ENCODE data around the gene TMEM132C. TPM values are rescaled to one million over a fixed set of nuclear protein-coding genes. Genes with fewer than 3 reads are reported as not detected.

The TMEM132C gene
- total and polyA plus RNA-seq, 2 of the 13 experiments (the other 11 are each of a cell fraction or from before 2014, with no cell fraction given), result not detected

DNA sequence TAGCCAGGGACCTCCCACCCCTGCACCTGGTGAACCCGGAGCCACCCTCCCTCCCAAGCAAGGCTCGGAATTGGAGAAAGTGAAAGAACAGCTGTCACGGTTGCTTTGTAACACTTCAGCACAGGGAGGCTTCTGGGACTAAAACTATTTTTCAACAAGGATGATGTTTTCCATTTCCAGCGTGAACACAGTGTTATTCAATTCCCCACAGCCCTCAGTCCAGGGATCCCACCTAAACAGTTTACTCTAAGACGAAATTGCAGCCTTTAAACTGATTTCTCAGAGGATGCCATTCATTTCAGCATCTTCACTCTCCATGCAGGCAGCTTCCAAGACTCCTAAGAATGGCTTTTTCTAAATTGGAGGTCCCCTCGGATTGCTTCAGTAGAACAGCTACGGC is 327.6 kb downstream of the TMEM132C start (continued):
- TF ChIP-seq, protein P1, sequence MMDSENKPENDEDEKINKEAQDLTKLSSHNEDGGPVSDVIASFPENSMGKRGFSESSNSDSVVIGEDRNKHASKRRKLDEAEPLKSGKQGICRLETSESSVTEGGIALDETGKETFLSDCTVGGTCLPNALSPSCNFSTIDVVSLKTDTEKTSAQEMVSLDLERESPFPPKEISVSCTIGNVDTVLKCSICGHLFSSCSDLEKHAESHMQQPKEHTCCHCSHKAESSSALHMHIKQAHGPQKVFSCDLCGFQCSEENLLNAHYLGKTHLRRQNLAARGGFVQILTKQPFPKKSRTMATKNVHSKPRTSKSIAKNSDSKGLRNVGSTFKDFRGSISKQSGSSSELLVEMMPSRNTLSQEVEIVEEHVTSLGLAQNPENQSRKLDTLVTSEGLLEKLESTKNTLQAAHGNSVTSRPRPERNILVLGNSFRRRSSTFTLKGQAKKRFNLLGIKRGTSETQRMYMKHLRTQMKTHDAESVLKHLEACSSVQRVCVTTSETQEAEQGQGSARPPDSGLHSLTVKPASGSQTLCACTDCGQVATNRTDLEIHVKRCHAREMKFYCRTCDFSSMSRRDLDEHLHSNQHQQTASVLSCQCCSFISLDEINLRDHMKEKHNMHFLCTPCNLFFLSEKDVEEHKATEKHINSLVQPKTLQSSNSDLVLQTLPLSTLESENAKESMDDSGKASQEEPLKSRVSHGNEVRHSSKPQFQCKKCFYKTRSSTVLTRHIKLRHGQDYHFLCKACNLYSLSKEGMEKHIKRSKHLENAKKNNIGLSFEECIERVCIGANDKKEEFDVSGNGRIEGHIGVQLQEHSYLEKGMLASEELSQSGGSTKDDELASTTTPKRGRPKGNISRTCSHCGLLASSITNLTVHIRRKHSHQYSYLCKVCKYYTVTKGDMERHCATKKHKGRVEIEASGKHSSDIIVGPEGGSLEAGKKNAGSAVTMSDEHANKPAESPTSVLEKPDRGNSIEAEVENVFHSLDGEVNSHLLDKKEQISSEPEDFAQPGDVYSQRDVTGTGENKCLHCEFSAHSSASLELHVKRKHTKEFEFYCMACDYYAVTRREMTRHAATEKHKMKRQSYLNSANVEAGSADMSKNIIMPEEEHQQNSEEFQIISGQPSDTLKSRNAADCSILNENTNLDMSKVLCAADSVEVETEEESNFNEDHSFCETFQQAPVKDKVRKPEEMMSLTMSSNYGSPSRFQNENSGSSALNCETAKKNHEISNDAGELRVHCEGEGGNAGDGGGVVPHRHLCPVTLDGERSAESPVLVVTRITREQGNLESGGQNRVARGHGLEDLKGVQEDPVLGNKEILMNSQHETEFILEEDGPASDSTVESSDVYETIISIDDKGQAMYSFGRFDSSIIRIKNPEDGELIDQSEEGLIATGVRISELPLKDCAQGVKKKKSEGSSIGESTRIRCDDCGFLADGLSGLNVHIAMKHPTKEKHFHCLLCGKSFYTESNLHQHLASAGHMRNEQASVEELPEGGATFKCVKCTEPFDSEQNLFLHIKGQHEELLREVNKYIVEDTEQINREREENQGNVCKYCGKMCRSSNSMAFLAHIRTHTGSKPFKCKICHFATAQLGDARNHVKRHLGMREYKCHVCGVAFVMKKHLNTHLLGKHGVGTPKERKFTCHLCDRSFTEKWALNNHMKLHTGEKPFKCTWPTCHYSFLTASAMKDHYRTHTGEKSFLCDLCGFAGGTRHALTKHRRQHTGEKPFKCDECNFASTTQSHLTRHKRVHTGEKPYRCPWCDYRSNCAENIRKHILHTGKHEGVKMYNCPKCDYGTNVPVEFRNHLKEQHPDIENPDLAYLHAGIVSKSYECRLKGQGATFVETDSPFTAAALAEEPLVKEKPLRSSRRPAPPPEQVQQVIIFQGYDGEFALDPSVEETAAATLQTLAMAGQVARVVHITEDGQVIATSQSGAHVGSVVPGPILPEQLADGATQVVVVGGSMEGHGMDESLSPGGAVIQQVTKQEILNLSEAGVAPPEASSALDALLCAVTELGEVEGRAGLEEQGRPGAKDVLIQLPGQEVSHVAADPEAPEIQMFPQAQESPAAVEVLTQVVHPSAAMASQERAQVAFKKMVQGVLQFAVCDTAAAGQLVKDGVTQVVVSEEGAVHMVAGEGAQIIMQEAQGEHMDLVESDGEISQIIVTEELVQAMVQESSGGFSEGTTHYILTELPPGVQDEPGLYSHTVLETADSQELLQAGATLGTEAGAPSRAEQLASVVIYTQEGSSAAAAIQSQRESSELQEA (CRISPR knock-in tag; IDR thresholded peaks at IDR 0.05; ENCODE audit: not compliant biosample characterization), result no peak

DNA sequence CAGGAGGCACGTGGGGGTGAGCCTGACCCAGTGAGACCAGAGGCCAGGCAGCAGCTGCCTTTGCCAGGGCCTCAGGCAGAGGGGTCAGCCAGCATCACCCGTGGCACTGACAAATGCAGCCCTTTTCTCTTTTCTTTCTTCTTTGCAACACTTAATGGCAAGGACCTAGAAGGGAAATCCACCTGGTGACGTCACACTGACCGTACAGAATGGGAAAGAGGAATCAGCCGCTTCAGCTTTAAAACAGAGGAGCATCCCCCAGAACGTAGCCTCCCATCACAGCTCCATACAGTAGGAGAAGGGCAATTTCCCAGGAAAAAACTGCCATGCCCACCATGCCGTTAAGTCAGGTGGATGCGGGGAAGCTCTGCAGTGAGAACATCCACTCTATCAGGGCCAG is 328.6 kb downstream of the TMEM132C start:
- no peaks in the 10 kb centered on the region for H3K36me3 ChIP-seq (replicated peaks in 1 of 2; ENCODE audit: control insufficient read depth in 1 of 2, insufficient read depth in 2 of 2, low read length in 2 of 2)
- in situ Hi-C loops (cut with HindIII; ENCODE audit: extremely low pct_ligation_motif_present, low pct_unique_long_range_greater_than_20kb), result no loop called here
- FAIRE-seq, result no peak
- ChIA-PET POLR2A (no interaction called here), CTCF (ENCODE audit: low intra/inter-chr PET ratio, low total read pairs) (no interaction called here)
- no peaks in the 10 kb centered on the region for H3K9me3 ChIP-seq (ENCODE audit: low read length)
- H2AFZ ChIP-seq (ENCODE audit: low read length), result no peak overlapping the region
- H3K9ac ChIP-seq (ENCODE audit: insufficient read depth, low read depth, low read length), result no peak overlapping the region
- H3K27ac ChIP-seq (ENCODE audit: extremely low read length, insufficient read depth, low read length), result no peak overlapping the region
- no peak overlapping the region for H3K4me2 ChIP-seq (ENCODE audit: low read depth, low read length)
- no TSS peak for BruUV-seq (replicated peaks)
- peaks cover 0 to 3% of the 10 kb centered on the region in 2 experiments; a peak in 1 of 5 replicates for H3K27me3 ChIP-seq (ENCODE audit: control insufficient read depth in 1 of 2, insufficient read depth in 2 of 2, low read length in 2 of 2)
- intact Hi-C loops (cut with micrococcal nuclease; ENCODE audit: unreplicated experiment), result no loop called here
- H3K4me3 ChIP-seq (replicated peaks in 1 of 3; ENCODE audit: insufficient read depth in 1 of 3, low read depth in 2 of 3, low read length in 3 of 3), result no peak overlapping the region
- no peaks in the 10 kb centered on the region for H3K4me1 ChIP-seq (ENCODE audit: insufficient read depth, low read length)
- no peaks in the 10 kb centered on the region for H4K20me1 ChIP-seq (ENCODE audit: insufficient read depth, low read length)
- H3K79me2 ChIP-seq (ENCODE audit: insufficient read depth, low read length), result no peaks in the 10 kb centered on the region
- DNase-seq (ENCODE audit: low spot score), result no peak
- no peak for ATAC-seq
- WGBS (ENCODE audit: low lambda C conversion rate), result 9% methylated on average over 8 of the region's 8 CpGs
- TF ChIP-seq NFYB (CRISPR knock-in tag; IDR thresholded peaks at IDR 0.05) (no peak), ZNF558 (CRISPR knock-in tag; IDR thresholded peaks at IDR 0.05; ENCODE audit: borderline replicate concordance) (no peak), CREB1 (IDR thresholded peaks at IDR 0.05) (peak; percentile 96), CREB1 (CRISPR knock-in tag; IDR thresholded peaks at IDR 0.05) (no peak), HDAC2 (CRISPR knock-in tag; IDR thresholded peaks at IDR 0.05) (no peak), ZBTB33 (CRISPR knock-in tag; IDR thresholded peaks at IDR 0.05) (no peak), ZNF883 (CRISPR knock-in tag; IDR thresholded peaks at IDR 0.05; ENCODE audit: not compliant biosample characterization) (no peak), SCMH1 (CRISPR knock-in tag; IDR thresholded peaks at IDR 0.05; ENCODE audit: borderline replicate concordance) (no peak), ZNF569 (CRISPR knock-in tag; IDR thresholded peaks at IDR 0.05; ENCODE audit: borderline replicate concordance) (no peak)
- TF ChIP-seq, protein P2, sequence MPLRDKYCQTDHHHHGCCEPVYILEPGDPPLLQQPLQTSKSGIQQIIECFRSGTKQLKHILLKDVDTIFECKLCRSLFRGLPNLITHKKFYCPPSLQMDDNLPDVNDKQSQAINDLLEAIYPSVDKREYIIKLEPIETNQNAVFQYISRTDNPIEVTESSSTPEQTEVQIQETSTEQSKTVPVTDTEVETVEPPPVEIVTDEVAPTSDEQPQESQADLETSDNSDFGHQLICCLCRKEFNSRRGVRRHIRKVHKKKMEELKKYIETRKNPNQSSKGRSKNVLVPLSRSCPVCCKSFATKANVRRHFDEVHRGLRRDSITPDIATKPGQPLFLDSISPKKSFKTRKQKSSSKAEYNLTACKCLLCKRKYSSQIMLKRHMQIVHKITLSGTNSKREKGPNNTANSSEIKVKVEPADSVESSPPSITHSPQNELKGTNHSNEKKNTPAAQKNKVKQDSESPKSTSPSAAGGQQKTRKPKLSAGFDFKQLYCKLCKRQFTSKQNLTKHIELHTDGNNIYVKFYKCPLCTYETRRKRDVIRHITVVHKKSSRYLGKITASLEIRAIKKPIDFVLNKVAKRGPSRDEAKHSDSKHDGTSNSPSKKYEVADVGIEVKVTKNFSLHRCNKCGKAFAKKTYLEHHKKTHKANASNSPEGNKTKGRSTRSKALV (CRISPR knock-in tag; IDR thresholded peaks at IDR 0.05), result no peak
